ENCODE data around the gene POP5. TPM values are rescaled to one million over a fixed set of nuclear protein-coding genes. Genes with fewer than 3 reads are reported as not detected.

The POP5 gene
- total RNA-seq, 1 experiment from 2014 or later, result 64.0 TPM

DNA sequence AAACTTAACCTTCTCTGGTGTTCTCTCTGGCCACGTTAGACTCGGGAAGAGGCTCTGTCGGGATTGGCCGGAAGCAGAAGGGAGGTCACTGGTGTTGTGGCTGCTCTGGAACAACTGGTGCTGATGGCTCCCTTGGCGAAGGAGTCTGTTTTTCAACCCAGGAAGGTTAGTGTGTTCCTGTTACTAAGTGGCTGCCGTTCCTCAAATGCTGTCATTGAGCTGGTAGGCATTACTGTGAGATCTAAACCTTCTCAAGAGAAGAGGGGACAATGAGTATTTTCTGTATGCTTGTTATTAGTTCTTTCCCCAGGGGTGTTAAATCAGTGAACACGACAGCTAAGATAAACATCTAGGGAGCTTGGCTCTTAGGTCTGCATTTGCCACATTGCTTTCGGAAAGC lies 18.3 kb downstream of the POP5 start:
- Histone ChIP-seq H3K27me3 (ENCODE audit: insufficient read depth, low read length) (no peaks in the 10 kb centered on the region), H2BK20ac (ENCODE audit: low read depth, low read length, poor library complexity, severe bottlenecking) (no peak overlapping the region), H4K8ac (replicated peaks; ENCODE audit: insufficient read length, low read depth, low read length) (no peak overlapping the region), H2BK120ac (ENCODE audit: low read depth, low read length, poor library complexity, severe bottlenecking) (no peak overlapping the region), H3K4me1 (ENCODE audit: insufficient read depth, low read length) (no peaks in the 10 kb centered on the region), H3K79me1 (ENCODE audit: insufficient read depth, low read depth, low read length, poor library complexity, severe bottlenecking) (no peaks in the 10 kb centered on the region), H3K9me3 (ENCODE audit: control insufficient read depth, low read depth, low read length) (no peaks in the 10 kb centered on the region), H4K5ac (ENCODE audit: insufficient read length, low read depth, low read length) (no peak overlapping the region), H3K14ac (ENCODE audit: insufficient read depth, low read length) (no peak overlapping the region), H3T11ph (ENCODE audit: low read length) (no peak overlapping the region), H3K18ac (ENCODE audit: insufficient read length, low read depth, low read length) (no peak overlapping the region), H3K23ac (ENCODE audit: insufficient read length, low read depth, low read length) (no peak overlapping the region), H2BK15ac (ENCODE audit: low read depth, low read length) (no peak overlapping the region), H3K27ac (ENCODE audit: insufficient read length, low read depth, low read length) (no peak overlapping the region), H3K79me2 (ENCODE audit: insufficient read depth, low read length) (no peaks in the 10 kb centered on the region), H2AK5ac (ENCODE audit: insufficient read length, low read length) (no peak overlapping the region), H2AFZ (ENCODE audit: low read length) (no peak overlapping the region), H3K4ac (ENCODE audit: low read depth, low read length) (no peak overlapping the region), H4K20me1 (ENCODE audit: control insufficient read depth, insufficient read depth, insufficient read length) (no peaks in the 10 kb centered on the region), H4K91ac (ENCODE audit: insufficient read length, low read depth, low read length) (no peak overlapping the region), H3K4me2 (ENCODE audit: insufficient read depth, insufficient read length, low read length) (no peak overlapping the region), H3K56ac (ENCODE audit: insufficient read length, low read depth, low read length) (no peak overlapping the region), H2BK5ac (ENCODE audit: insufficient read length, low read length) (no peak overlapping the region), H3K23me2 (ENCODE audit: insufficient read length, low read depth, low read length, poor library complexity, severe bottlenecking) (no peaks in the 10 kb centered on the region), H2BK12ac (ENCODE audit: insufficient read length, low read depth, low read length) (no peak overlapping the region), H3K9ac (ENCODE audit: extremely low read depth, insufficient read length, low read length) (no peak overlapping the region)
- Mint-ChIP-seq H3K27me3 (ENCODE audit: low read depth) (no peaks in the 10 kb centered on the region), H3K36me3 (ENCODE audit: insufficient read depth in 1 of 3, low read depth in 3 of 3) (peaks cover 39 to 85% (median 82%) of the 10 kb centered on the region in 3 experiments), H3K4me3 (no peak overlapping the region), H3K9me3 (no peaks in the 10 kb centered on the region), H3K4me1 (no peaks in the 10 kb centered on the region), H3K27ac (no peak overlapping the region; a peak in 1 of 7 replicates)
- DNase-seq, result no peak
- WGBS (ENCODE audit: extremely low coverage, insufficient read length, low lambda C conversion rate), result no CpG with 5 or more reads among the region's 8 CpGs
- no peak for TF ChIP-seq CTCF (conservative IDR thresholded peaks at IDR 0.05)

All from H9 (cell line).